Mesenchymal stem cell (in vitro differentiated cells and primary cell): ENCODE measurements around the gene BCHE.

Experiments used
- DNase-seq: peaks from one replicate; pipeline ENCODE4 v3.0.0-alpha.2; 2013
- H2AFZ ChIP-seq: one replicate; pipeline ENCODE4 v1.6.1; 2013; ENCODE audit warnings: low read depth, mild to moderate bottlenecking, control low read depth, inconsistent platforms, low read length, moderate library complexity
- H2AK5ac ChIP-seq: 2 replicates; pipeline ENCODE4 v1.6.1; 2013; ENCODE audit warnings: low read length, moderate library complexity, mild to moderate bottlenecking, inconsistent platforms; ENCODE audit not compliant: severe bottlenecking
- H2BK120ac ChIP-seq: one replicate; pipeline ENCODE4 v1.6.1; 2013; ENCODE audit warnings: low read depth, mild to moderate bottlenecking, inconsistent platforms, low read length, moderate library complexity
- H2BK12ac ChIP-seq, 2 experiments: one replicate each; pipeline ENCODE4 v1.6.1; 2013; ENCODE audit warnings: inconsistent platforms in 2 of 2, low read length in 2 of 2, mild to moderate bottlenecking in 2 of 2, moderate library complexity in 2 of 2, control low read depth in 1 of 2
- H2BK15ac ChIP-seq: one replicate; pipeline ENCODE4 v1.6.1; 2013; ENCODE audit warnings: mild to moderate bottlenecking, low read depth, inconsistent platforms; ENCODE audit not compliant: poor library complexity, severe bottlenecking
- H2BK5ac ChIP-seq: 2 replicates; pipeline ENCODE4 v1.6.1; 2013; ENCODE audit warnings: low read depth, mild to moderate bottlenecking, low read length, control low read depth, inconsistent platforms; ENCODE audit not compliant: poor library complexity, severe bottlenecking
- H3K14ac ChIP-seq, 2 experiments: one replicate each; pipeline ENCODE4 v1.6.1; 2013; ENCODE audit warnings: inconsistent platforms in 2 of 2, low read length in 2 of 2, control low read depth in 1 of 2, mild to moderate bottlenecking in 1 of 2, moderate library complexity in 1 of 2
- H3K18ac ChIP-seq, 2 experiments: one replicate each; pipeline ENCODE4 v1.6.1; 2013; ENCODE audit warnings: inconsistent platforms in 2 of 2, low read length in 2 of 2, control low read depth in 1 of 2, low read depth in 1 of 2, mild to moderate bottlenecking in 1 of 2
- H3K23ac ChIP-seq, 2 experiments: one replicate each; pipeline ENCODE4 v1.6.1; 2013; ENCODE audit warnings: inconsistent platforms in 2 of 2, low read length in 2 of 2, mild to moderate bottlenecking in 2 of 2, moderate library complexity in 2 of 2, control low read depth in 1 of 2
- H3K27ac ChIP-seq: 2 replicates; pipeline ENCODE4 v1.5.1; 2013; ENCODE audit warnings: mild to moderate bottlenecking, moderate library complexity, low read length, control low read depth, inconsistent platforms; ENCODE audit not compliant: poor library complexity, severe bottlenecking
- H3K27me3 ChIP-seq, 2 experiments: 2 replicates each; pipeline versions ENCODE4 v1.6.1 to v1.7.0; 2013; ENCODE audit warnings: low read length in 2 of 2, mild to moderate bottlenecking in 2 of 2, moderate library complexity in 2 of 2, control low read depth in 1 of 2, inconsistent platforms in 1 of 2; ENCODE audit not compliant: control insufficient read depth in 1 of 2, insufficient read depth in 1 of 2
- H3K36me3 ChIP-seq, 2 experiments: 2 replicates each; pipeline versions ENCODE4 v1.6.1 to v1.7.0; 2013; ENCODE audit warnings: low read length in 2 of 2, control low read depth in 1 of 2, inconsistent platforms in 1 of 2, low read depth in 1 of 2, mild to moderate bottlenecking in 1 of 2; ENCODE audit not compliant: insufficient read depth in 2 of 2, control insufficient read depth in 1 of 2
- H3K4ac ChIP-seq, 2 experiments: one replicate each; pipeline ENCODE4 v1.6.1; 2013; ENCODE audit warnings: inconsistent platforms in 2 of 2, low read length in 2 of 2, mild to moderate bottlenecking in 2 of 2, moderate library complexity in 2 of 2, control low read depth in 1 of 2, low read depth in 1 of 2
- H3K4me1 ChIP-seq: 2 replicates; pipeline ENCODE4 v1.6.1; 2013; ENCODE audit warnings: low read depth, low read length, control low read depth; ENCODE audit not compliant: control insufficient read depth, insufficient read depth
- H3K4me2 ChIP-seq: 2 replicates; pipeline ENCODE4 v1.6.1; 2013; ENCODE audit warnings: low read length, mild to moderate bottlenecking, inconsistent platforms; ENCODE audit not compliant: poor library complexity, severe bottlenecking
- H3K4me3 ChIP-seq, 2 experiments: 2 replicates each; pipeline versions ENCODE4 v1.5.1 to v1.7.0; 2013; ENCODE audit warnings: low read length in 2 of 2, mild to moderate bottlenecking in 2 of 2, control low read depth in 1 of 2, low read depth in 1 of 2; ENCODE audit not compliant: insufficient read depth in 1 of 2
- H3K79me1 ChIP-seq: replicated peaks from 2 replicates; pipeline ENCODE4 v1.6.1; 2013; ENCODE audit warnings: mild to moderate bottlenecking, control low read depth, low read length, inconsistent platforms; ENCODE audit not compliant: poor library complexity, severe bottlenecking
- H3K9ac ChIP-seq: 2 replicates; pipeline ENCODE4 v1.7.0; 2013; ENCODE audit warnings: mild to moderate bottlenecking, low read length, moderate library complexity
- H3K9me3 ChIP-seq: 2 replicates; pipeline ENCODE4 v1.7.0; 2013; ENCODE audit warnings: mild to moderate bottlenecking, low read length; ENCODE audit not compliant: control insufficient read depth
- H4K8ac ChIP-seq: one replicate; pipeline ENCODE4 v1.6.1; 2013; ENCODE audit warnings: inconsistent platforms, mild to moderate bottlenecking, low read length, moderate library complexity
- H4K91ac ChIP-seq: one replicate; pipeline ENCODE4 v1.6.1; 2013; ENCODE audit warnings: mild to moderate bottlenecking, low read length, inconsistent platforms
- WGBS: methylation state at CpG from one replicate; pipeline ENCODE4 v1.1.7; 2013; ENCODE audit warnings: mixed read lengths; 5-methylcytosine and 5-hydroxymethylcytosine counted together

Gene BCHE

GRCh38 chr3:165748094-165748493 lies 89.1 kb downstream of the BCHE start:
- Histone ChIP-seq H3K9me3 (no peaks in the 10 kb centered on the region), H3K4ac (no peak overlapping the region), H3K14ac (no peak overlapping the region), H2BK12ac (no peak overlapping the region), H4K8ac (no peak overlapping the region), H4K91ac (no peak overlapping the region), H3K18ac (no peak overlapping the region), H3K79me1 (no peaks in the 10 kb centered on the region), H3K4me3 (no peak overlapping the region), H3K27ac (no peak overlapping the region), H2AFZ (no peak overlapping the region), H2BK15ac (no peak overlapping the region), H3K9ac (no peak overlapping the region), H2BK5ac (no peak overlapping the region), H3K4me1 (no peaks in the 10 kb centered on the region), H3K4me2 (no peak overlapping the region), H3K23ac (no peak overlapping the region), H2BK120ac (no peak overlapping the region), H2AK5ac (no peak overlapping the region), H3K36me3 (no peaks in the 10 kb centered on the region), H3K27me3 (no peaks in the 10 kb centered on the region)
- no peak for DNase-seq
- 80% methylated on average over 1 of the region's 2 CpGs for WGBS

GRCh38 chr3:165746874-165747273 lies 90.3 kb downstream of the BCHE start:
- Histone ChIP-seq H3K4me2 (no peak overlapping the region), H3K4me1 (no peaks in the 10 kb centered on the region), H3K23ac (no peak overlapping the region), H3K4me3 (no peak overlapping the region), H2BK15ac (no peak overlapping the region), H3K18ac (no peak overlapping the region), H4K91ac (no peak overlapping the region), H2BK5ac (no peak overlapping the region), H3K9me3 (no peaks in the 10 kb centered on the region), H3K14ac (no peak overlapping the region), H3K36me3 (no peaks in the 10 kb centered on the region), H3K27ac (no peak overlapping the region), H3K9ac (no peak overlapping the region), H2AFZ (no peak overlapping the region), H3K27me3 (no peaks in the 10 kb centered on the region), H2BK120ac (no peak overlapping the region), H2AK5ac (no peak overlapping the region), H2BK12ac (no peak overlapping the region), H3K4ac (no peak overlapping the region), H4K8ac (no peak overlapping the region), H3K79me1 (no peaks in the 10 kb centered on the region)
- no CpG with 5 or more reads among the region's 2 CpGs for WGBS
- no peak for DNase-seq

- H3K4ac ChIP-seq, result no peak overlapping the region
- no peak overlapping the region for H2AK5ac ChIP-seq
- WGBS, result 85% methylated on average over 3 of the region's 3 CpGs
- H3K4me2 ChIP-seq, result no peak overlapping the region
- H4K91ac ChIP-seq, result no peak overlapping the region
- H3K27me3 ChIP-seq, result no peaks in the 10 kb centered on the region
- H3K79me1 ChIP-seq, result no peaks in the 10 kb centered on the region
- no peak overlapping the region for H4K8ac ChIP-seq
- no peak overlapping the region for H2BK120ac ChIP-seq
- no peak overlapping the region for H2AFZ ChIP-seq
- H2BK5ac ChIP-seq, result no peak overlapping the region
- no peak overlapping the region for H3K4me3 ChIP-seq
- peaks cover 4% of the 10 kb centered on the region for H3K9me3 ChIP-seq
- H3K9ac ChIP-seq, result no peak overlapping the region
- no peak overlapping the region for H3K14ac ChIP-seq
- no peak overlapping the region for H2BK15ac ChIP-seq
- H3K23ac ChIP-seq, result no peak overlapping the region
- H2BK12ac ChIP-seq, result no peak overlapping the region
- no peak overlapping the region for H3K18ac ChIP-seq
- no peaks in the 10 kb centered on the region for H3K36me3 ChIP-seq
- no peak overlapping the region for H3K27ac ChIP-seq
- H3K4me1 ChIP-seq, result no peaks in the 10 kb centered on the region
- DNase-seq, result no peak
Observed at GRCh38 chr3:165744025-165744424, 93.2 kb downstream of the BCHE start.

GRCh38 chr3:165742351-165742750 lies 94.9 kb downstream of the BCHE start:
- H2BK15ac ChIP-seq, result no peak overlapping the region
- no peak overlapping the region for H2AK5ac ChIP-seq
- no peaks in the 10 kb centered on the region for H3K79me1 ChIP-seq
- H3K9ac ChIP-seq, result no peak overlapping the region
- no peak overlapping the region for H3K4me3 ChIP-seq
- H4K8ac ChIP-seq, result no peak overlapping the region
- no peak overlapping the region for H3K18ac ChIP-seq
- no peaks in the 10 kb centered on the region for H3K4me1 ChIP-seq
- no peak overlapping the region for H2BK120ac ChIP-seq
- H3K9me3 ChIP-seq, result peaks cover 4% of the 10 kb centered on the region
- no peak overlapping the region for H3K4me2 ChIP-seq
- DNase-seq, result no peak
- H2BK12ac ChIP-seq, result no peak overlapping the region
- H3K23ac ChIP-seq, result no peak overlapping the region
- no peak overlapping the region for H2BK5ac ChIP-seq
- H2AFZ ChIP-seq, result no peak overlapping the region
- no peaks in the 10 kb centered on the region for H3K36me3 ChIP-seq
- H3K4ac ChIP-seq, result no peak overlapping the region
- no peaks in the 10 kb centered on the region for H3K27me3 ChIP-seq
- no peak overlapping the region for H4K91ac ChIP-seq
- H3K14ac ChIP-seq, result no peak overlapping the region
- H3K27ac ChIP-seq, result no peak overlapping the region
